HepG2 (cell line): Measurements from ENCODE around the gene EPHA2. TPM values are rescaled to one million over a fixed set of nuclear protein-coding genes. Genes with fewer than 3 reads are reported as not detected.

Experiments
- ATAC-seq: fragments of 200-7000 bp; cut with Tn5 transposase; 3 replicates; pipeline ENCODE4 v1.9.1; 2020; ENCODE audit warnings: mild to moderate bottlenecking, moderate library complexity
- BruUV-seq: library from RNA; stranded (reverse); fragments of 400-500 nt; replicated peaks from 2 replicates; lab custom pipeline; 2021; lab: Mats Ljungman, UMichigan
- CTCF ChIA-PET: fragments of 300-600 bp; formaldehyde crosslinking; extraction: SDS; loops from one replicate; lab custom pipeline; 2021; ENCODE audit warnings: low total read pairs, inconsistent platforms, low intra/inter-chr PET ratio; lab: Yijun Ruan, JAX
- POLR2A ChIA-PET: fragments of 350-600 bp; sonication (Branson Sonifier 250); formaldehyde crosslinking; loops from one replicate; lab custom pipeline; 2020; ENCODE audit warnings: antibody characterized with exemption, inconsistent platforms; lab: Yijun Ruan, JAX
- DNase-seq: peaks from one replicate; pipeline ENCODE4 v3.0.0-alpha.2; 2015; ENCODE audit warnings: low spot score
- FAIRE-seq: peaks from 3 replicates; lab custom pipeline; 2011; peaks lifted over from hg19 to GRCh38; lab: Jason Lieb, UNC
- H2AFZ ChIP-seq: one replicate; pipeline ENCODE4 v1.6.1; 2011; ENCODE audit warnings: low read length, inconsistent platforms
- H3K27ac ChIP-seq: fragments of 300-600 bp; 3 replicates; pipeline ENCODE4 v1.8.0; 2011; ENCODE audit warnings: mixed run types, mild to moderate bottlenecking, mixed read lengths, low read length, inconsistent platforms; ENCODE audit not compliant: insufficient read depth; ENCODE audit errors: extremely low read length
- H3K27me3 ChIP-seq, 2 experiments: fragments of 200-600 bp in 1 of 2; 2 replicates in 1 of 2; 3 replicates in 1 of 2; pipeline versions ENCODE4 v1.6.0 to v1.8.0; 2011; ENCODE audit warnings: low read length in 2 of 2, mild to moderate bottlenecking in 2 of 2, moderate library complexity in 2 of 2, inconsistent platforms in 1 of 2; ENCODE audit not compliant: insufficient read depth in 2 of 2, control insufficient read depth in 1 of 2
- H3K36me3 ChIP-seq, 2 experiments: fragments of 200-600 bp in 1 of 2; replicated peaks in 1 of 2; 2 replicates in 1 of 2; 3 replicates in 1 of 2; pipeline versions ENCODE4 v1.5.1 to v1.8.0; 2011; ENCODE audit warnings: low read length in 2 of 2, inconsistent platforms in 1 of 2; ENCODE audit not compliant: insufficient read depth in 2 of 2, control insufficient read depth in 1 of 2
- H3K4me1 ChIP-seq: 2 replicates; pipeline ENCODE4 v1.5.1; 2012; ENCODE audit warnings: low read length, inconsistent platforms; ENCODE audit not compliant: insufficient read depth
- H3K4me2 ChIP-seq: 2 replicates; pipeline ENCODE4 v1.6.0; 2011; ENCODE audit warnings: low read depth, low read length, inconsistent platforms
- H3K4me3 ChIP-seq, 3 experiments: fragments of 200-600 bp in 1 of 3; sonication (generic), shearing (Covaris generic) in 1 of 3; replicated peaks in 1 of 3; 2 replicates each; pipeline ENCODE4 v1.5.1; 2011 to 2016; ENCODE audit warnings: low read length in 3 of 3, inconsistent platforms in 2 of 3, low read depth in 2 of 3, mild to moderate bottlenecking in 2 of 3, control low read depth in 1 of 3, mixed read lengths in 1 of 3; ENCODE audit not compliant: insufficient read depth in 1 of 3
- H3K79me2 ChIP-seq: one replicate; pipeline ENCODE4 v1.6.1; 2011; ENCODE audit warnings: low read length, inconsistent platforms; ENCODE audit not compliant: insufficient read depth
- H3K9ac ChIP-seq: 2 replicates; pipeline ENCODE4 v1.6.0; 2011; ENCODE audit warnings: mild to moderate bottlenecking, low read depth, low read length, inconsistent platforms; ENCODE audit not compliant: insufficient read depth
- H3K9me3 ChIP-seq: 2 replicates; pipeline ENCODE4 v1.5.1; 2012; ENCODE audit warnings: mild to moderate bottlenecking, low read length
- H4K20me1 ChIP-seq: 2 replicates; pipeline ENCODE4 v1.6.0; 2011; ENCODE audit warnings: inconsistent platforms, mild to moderate bottlenecking, low read length, moderate library complexity; ENCODE audit not compliant: insufficient read depth
- AGO1 ChIP-seq: fragments of 200-400 bp; formaldehyde crosslinking; IDR thresholded peaks from 2 replicates; pipeline ENCODE4 v1.6.1; 2017; ENCODE audit warnings: mild to moderate bottlenecking, low read depth, low read length, moderate library complexity; ENCODE audit not compliant: poor library complexity, severe bottlenecking
- HNRNPL ChIP-seq: fragments of 200-400 bp; formaldehyde crosslinking; IDR thresholded peaks from 2 replicates; pipeline ENCODE4 v1.6.1; 2017; ENCODE audit warnings: mild to moderate bottlenecking, low read depth, low read length
- SRY ChIP-seq: sonication (generic); formaldehyde crosslinking; IDR thresholded peaks from 2 replicates; pipeline ENCODE4 v1.8.0; 2022; ENCODE audit warnings: mild to moderate bottlenecking, missing genetic modification reagents
- ZNF713 ChIP-seq: sonication (generic); formaldehyde crosslinking; IDR thresholded peaks from 2 replicates; pipeline ENCODE4 v1.4.0; 2020; ENCODE audit warnings: mild to moderate bottlenecking, missing genetic modification reagents
- WGBS: methylation state at CpG from one replicate; pipeline ENCODE4 v1.1.6; 2017; ENCODE audit warnings: low lambda C conversion rate; 5-methylcytosine and 5-hydroxymethylcytosine counted together
- in situ Hi-C: cut with HindIII; loops from 2 replicates; pipeline ENCODE4 v1.10.0; 2017; ENCODE audit warnings: low pct_unique_long_range_greater_than_20kb; ENCODE audit not compliant: extremely low pct_ligation_motif_present
- intact Hi-C: fragments of 100-400 bp; cut with micrococcal nuclease; formaldehyde crosslinking; loops from one replicate; pipeline ENCODE4 v1.10.0; 2022; ENCODE audit not compliant: unreplicated experiment
- polyA plus RNA-seq, 8 experiments: library from polyadenylated mRNA; depleted of rRNA in 3 of 8; stranded (reverse) in 7 of 8; unstranded in 1 of 8; fragments of >200 nt; fragmentation: Illumina TruSeq in 4 of 8; extraction: Trizol in 4 of 8; gene quantifications; 2 replicates each; pipeline versions ENCODE4 v1.2.1 to v1.2.3, GENCODE V29; 2011 to 2016; ENCODE audit warnings: low read depth in 4 of 8, missing spikeins in 1 of 8, mixed read lengths in 1 of 8; ENCODE audit not compliant: insufficient read depth in 1 of 8
- total RNA-seq, 5 experiments: library from RNA; depleted of rRNA; stranded (reverse); fragments of >200 nt; fragmentation: Illumina TruSeq; extraction: Trizol; gene quantifications; 2 replicates each; pipeline ENCODE4 v1.2.3, GENCODE V29; 2016; ENCODE audit warnings: low read depth in 1 of 5
- TF ChIP-seq, protein P1 (sequence below): sonication (generic); formaldehyde crosslinking; IDR thresholded peaks from 2 replicates; pipeline ENCODE4 v1.4.0; 2020; ENCODE audit warnings: mild to moderate bottlenecking, missing genetic modification reagents

The EPHA2 gene
- total and polyA plus RNA-seq, 2 of the 13 experiments (the other 11 are each of a cell fraction or from before 2014, with no cell fraction given), result 33.6 to 53.6 TPM

- no peak for TF ChIP-seq AGO1
- no peak for TF ChIP-seq ZNF713 (CRISPR knock-in tag)
- TF ChIP-seq HNRNPL, result 0 out of 2 replicates have a peak, but pooled peaks have one; percentile 47
- TF ChIP-seq, protein P1, sequence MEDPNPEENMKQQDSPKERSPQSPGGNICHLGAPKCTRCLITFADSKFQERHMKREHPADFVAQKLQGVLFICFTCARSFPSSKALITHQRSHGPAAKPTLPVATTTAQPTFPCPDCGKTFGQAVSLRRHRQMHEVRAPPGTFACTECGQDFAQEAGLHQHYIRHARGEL (CRISPR knock-in tag), result no peak
- TF ChIP-seq SRY (CRISPR knock-in tag), result no peak
- Histone ChIP-seq H3K9ac (no peak overlapping the region), H3K4me3 (no peak overlapping the region), H4K20me1 (no peaks in the 10 kb centered on the region), H2AFZ (no peak overlapping the region), H3K79me2 (no peaks in the 10 kb centered on the region), H3K9me3 (no peaks in the 10 kb centered on the region), H3K27me3 (peaks cover 0 to 14% of the 10 kb centered on the region in 2 experiments; a peak in 2 of 5 replicates), H3K4me1 (peaks cover 55% of the 10 kb centered on the region), H3K4me2 (no peak overlapping the region), H3K36me3 (no peaks in the 10 kb centered on the region), H3K27ac (no peak overlapping the region)
- no peak for FAIRE-seq
- POLR2A ChIA-PET, result interaction anchor here (1.6 to 1.7 kb wide), 2 partner anchors 101 to 103 kb away, joined by 3 read pairs; no protein-coding TSS in a partner anchor
- DNase-seq, result no peak
- 10% methylated on average over 2 of the region's 5 CpGs for WGBS
- ATAC-seq, result no peak
- no TSS peak for BruUV-seq
- CTCF ChIA-PET, result interaction anchor here (5.7 kb wide), 1 partner anchor 104 kb away, joined by 98 read pairs; no protein-coding TSS in a partner anchor
- intact Hi-C loops, result loop anchor here (2.0 kb wide), 1 partner anchor 29 kb away; no protein-coding TSS in a partner anchor
- in situ Hi-C loops, result loop anchor here (5.0 kb wide), 1 partner anchor 34 kb away; no protein-coding TSS in a partner anchor
Measured at GRCh38 chr1:16083486-16083885, 72.4 kb downstream of the EPHA2 start.
